ENCODE measurements around the gene ACSF2. TPM values are rescaled to one million over a fixed set of nuclear protein-coding genes. Genes with fewer than 3 reads are reported as not detected.

Gene ACSF2
- total and polyA plus RNA-seq, 2 donors (not counting 3 experiments of a cell fraction or from before 2014, with no cell fraction given), result 33.2 to 37.2 TPM

DNA sequence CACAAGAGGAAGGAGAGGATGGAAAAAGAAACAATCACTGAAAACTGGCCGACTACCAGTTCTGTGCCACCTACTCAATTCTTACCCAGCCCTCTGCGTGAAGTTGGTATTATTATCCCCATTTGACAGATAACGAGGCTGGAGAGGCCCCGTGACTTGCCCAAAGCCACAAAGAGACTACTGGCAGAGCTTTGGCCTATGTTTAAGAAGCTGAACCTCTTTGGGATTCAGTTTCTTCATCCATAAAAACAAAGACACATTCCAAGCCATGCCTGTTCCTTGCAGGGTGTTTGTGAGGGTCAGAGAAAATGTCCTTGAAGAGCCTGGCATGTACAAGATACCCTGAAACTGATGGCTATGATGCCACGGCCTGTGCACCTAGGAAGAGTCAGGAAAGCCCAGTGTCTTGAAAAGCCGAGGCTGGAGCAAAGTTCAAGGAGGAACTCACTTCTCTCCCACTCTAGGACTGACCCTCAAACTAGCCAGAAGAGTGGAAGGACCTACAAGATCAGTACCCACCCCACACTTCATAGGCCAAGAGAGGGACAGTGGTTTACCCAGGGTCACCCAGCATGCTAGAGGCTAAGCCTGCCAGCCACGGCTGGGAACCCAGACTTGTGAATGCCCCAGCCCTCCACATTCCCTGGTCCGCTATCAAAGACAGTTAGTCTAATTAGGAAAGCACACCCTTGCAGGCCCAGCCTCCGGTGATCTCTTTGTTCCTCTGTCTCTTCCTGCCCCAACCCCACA, 1.6 kb upstream of the ACSF2 start:
- H3K9me1 ChIP-seq (replicated peaks; ENCODE audit: control insufficient read depth, extremely low read depth, insufficient read depth, low read length), result no peaks in the 10 kb centered on the region
- dilution Hi-C loops (cut with MboI; ENCODE audit: extremely low pct_ligation_motif_present, low sequenced_read_pairs) (no loop called here), intact Hi-C loops (cut with micrococcal nuclease) (no loop called here)
- H3K79me2 ChIP-seq (ENCODE audit: control insufficient read depth, insufficient read depth, low read length), result no peaks in the 10 kb centered on the region
- FAIRE-seq (no peak), DNase-seq (ENCODE audit: low read depth, low spot score) (no peak)
- H3K27me3 ChIP-seq (ENCODE audit: control insufficient read depth in 2 of 2, insufficient read depth in 2 of 2, low read length in 2 of 2), result no peaks in the 10 kb centered on the region
- H3K9ac ChIP-seq (replicated peaks; ENCODE audit: extremely low read depth, insufficient read depth, low read length), result no peak overlapping the region
- peak overlapping the region; percentile 10 for H2AFZ ChIP-seq (ENCODE audit: low read depth, low read length)
- POLR2A ChIA-PET, result interaction anchor here (0.6 kb wide), 1 partner anchor 12 kb away, joined by 3 read pairs; no protein-coding TSS in a partner anchor
- H3K4me1 ChIP-seq (ENCODE audit: control insufficient read depth, extremely low read depth, insufficient read depth, low read length), result peaks cover 41% of the 10 kb centered on the region
- no peaks in the 10 kb centered on the region for H3K9me3 ChIP-seq (replicated peaks; ENCODE audit: control insufficient read depth, insufficient read depth, low read length)
- no peaks in the 10 kb centered on the region for H4K20me1 ChIP-seq (replicated peaks; ENCODE audit: control insufficient read depth, extremely low read depth, insufficient read depth, low read length)
- TF ChIP-seq EZH2 (IDR thresholded peaks at IDR 0.05; ENCODE audit: borderline replicate concordance, low read depth, low read length, severe bottlenecking) (no peak), POLR2A (IDR thresholded peaks at IDR 0.05; ENCODE audit: low read depth, low read length) (no peak), MYC (IDR thresholded peaks at IDR 0.05; ENCODE audit: low read depth, low read length) (no peak), GATA2 (IDR thresholded peaks at IDR 0.05; ENCODE audit: insufficient read depth, insufficient read length, low read depth, low read length) (no peak), FOS (IDR thresholded peaks at IDR 0.05; ENCODE audit: borderline replicate concordance, insufficient read depth, low read length) (no peak), MAX (IDR thresholded peaks at IDR 0.05; ENCODE audit: insufficient read depth, insufficient read length) (no peak), JUN (IDR thresholded peaks at IDR 0.05; ENCODE audit: borderline replicate concordance, insufficient read depth, insufficient read length, low read depth) (no peak), POLR2AphosphoS5 (IDR thresholded peaks at IDR 0.05; ENCODE audit: insufficient read depth, low read depth, low read length) (no peak)
- TF ChIP-seq, protein P1, sequence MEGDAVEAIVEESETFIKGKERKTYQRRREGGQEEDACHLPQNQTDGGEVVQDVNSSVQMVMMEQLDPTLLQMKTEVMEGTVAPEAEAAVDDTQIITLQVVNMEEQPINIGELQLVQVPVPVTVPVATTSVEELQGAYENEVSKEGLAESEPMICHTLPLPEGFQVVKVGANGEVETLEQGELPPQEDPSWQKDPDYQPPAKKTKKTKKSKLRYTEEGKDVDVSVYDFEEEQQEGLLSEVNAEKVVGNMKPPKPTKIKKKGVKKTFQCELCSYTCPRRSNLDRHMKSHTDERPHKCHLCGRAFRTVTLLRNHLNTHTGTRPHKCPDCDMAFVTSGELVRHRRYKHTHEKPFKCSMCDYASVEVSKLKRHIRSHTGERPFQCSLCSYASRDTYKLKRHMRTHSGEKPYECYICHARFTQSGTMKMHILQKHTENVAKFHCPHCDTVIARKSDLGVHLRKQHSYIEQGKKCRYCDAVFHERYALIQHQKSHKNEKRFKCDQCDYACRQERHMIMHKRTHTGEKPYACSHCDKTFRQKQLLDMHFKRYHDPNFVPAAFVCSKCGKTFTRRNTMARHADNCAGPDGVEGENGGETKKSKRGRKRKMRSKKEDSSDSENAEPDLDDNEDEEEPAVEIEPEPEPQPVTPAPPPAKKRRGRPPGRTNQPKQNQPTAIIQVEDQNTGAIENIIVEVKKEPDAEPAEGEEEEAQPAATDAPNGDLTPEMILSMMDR (IDR thresholded peaks at IDR 0.05; ENCODE audit: extremely low read depth in 1 of 2, insufficient read depth in 1 of 2, low read depth in 1 of 2, low read length in 2 of 2), result no peak
- H3K4me2 ChIP-seq (ENCODE audit: insufficient read depth, low read length), result peak overlapping the region; percentile 60
- no TSS peak for BruUV-seq (replicated peaks)
- H3K4me3 ChIP-seq (replicated peaks in 1 of 3; ENCODE audit: insufficient read depth in 1 of 3, low read depth in 1 of 3, low read length in 3 of 3), result no peak overlapping the region
- H3K27ac ChIP-seq (ENCODE audit: insufficient read depth, low read depth, low read length), result peak overlapping the region; percentile 35
- H3K36me3 ChIP-seq (ENCODE audit: control insufficient read depth in 2 of 2, extremely low read depth in 1 of 2, insufficient read depth in 2 of 2, low read length in 2 of 2), result no peaks in the 10 kb centered on the region
- CTCF ChIA-PET, result interaction anchor here (0.6 to 1.5 kb wide), 3 partner anchors 11 to 55 kb away, joined by 3 to 5 read pairs (median 3); partner anchors contain the start of gene LRRC59

All from endothelial cell of umbilical vein (primary cell).